GM19099 (cell line): ENCODE results near the gene LYPD8.

Source experiments
- POLR2A ChIP-seq: IDR thresholded peaks from 3 replicates; pipeline ENCODE4 v1.6.1; 2011; ENCODE audit warnings: low read depth; ENCODE audit not compliant: insufficient read length; ENCODE audit errors: extremely low read depth

Gene LYPD8

GRCh38 chr1:248755517-248755916 lies at the start of gene LYPD8:
Gene LYPD8 (minus strand): TSS chr1:248755759. CDS start chr1:248751081, 4,678 bp downstream.
- no peak for TF ChIP-seq POLR2A

- peak; percentile 29 for TF ChIP-seq POLR2A
Observed at GRCh38 chr1:248804771-248805681, 49.5 kb upstream of the LYPD8 start.

- no peak for TF ChIP-seq POLR2A
Observed at GRCh38 chr1:248802454-248802853, 46.9 kb upstream of the LYPD8 start.

- no peak for TF ChIP-seq POLR2A
Observed at GRCh38 chr1:248800459-248800858, 44.9 kb upstream of the LYPD8 start.

GRCh38 chr1:248798791-248799190 lies 43.2 kb upstream of the LYPD8 start:
- TF ChIP-seq POLR2A, result no peak

- no peak for TF ChIP-seq POLR2A
Observed at GRCh38 chr1:248793592-248793991, 38.0 kb upstream of the LYPD8 start.

GRCh38 chr1:248792342-248792741 lies 36.8 kb upstream of the LYPD8 start:
- TF ChIP-seq POLR2A, result no peak

GRCh38 chr1:248791010-248791409 lies 35.5 kb upstream of the LYPD8 start:
- TF ChIP-seq POLR2A, result no peak

- no peak for TF ChIP-seq POLR2A
Observed at GRCh38 chr1:248790456-248790855, 34.9 kb upstream of the LYPD8 start.

GRCh38 chr1:248788327-248788726 lies 32.8 kb upstream of the LYPD8 start:
- no peak for TF ChIP-seq POLR2A

- no peak for TF ChIP-seq POLR2A
Observed at GRCh38 chr1:248787430-248787829, 31.9 kb upstream of the LYPD8 start.

- no peak for TF ChIP-seq POLR2A
Observed at GRCh38 chr1:248786156-248786555, 30.6 kb upstream of the LYPD8 start.

GRCh38 chr1:248783367-248783766 lies 27.8 kb upstream of the LYPD8 start:
- no peak for TF ChIP-seq POLR2A

GRCh38 chr1:248782416-248783141 lies 27.0 kb upstream of the LYPD8 start:
- no peak for TF ChIP-seq POLR2A

- no peak for TF ChIP-seq POLR2A
Observed at GRCh38 chr1:248779350-248779749, 23.8 kb upstream of the LYPD8 start.

- no peak for TF ChIP-seq POLR2A
Observed at GRCh38 chr1:248778906-248779305, 23.3 kb upstream of the LYPD8 start.
